Skin of body (tissue), 2 donors: ENCODE measurements around the gene HMG20A. TPM values are rescaled to one million over a fixed set of nuclear protein-coding genes. Genes with fewer than 3 reads are reported as not detected.
A peak's percentile ranks its signal among the peaks of the same experiment; 100 is the strongest.

ENCODE experiments used
- DNase-seq: peaks from one replicate; lab custom pipeline; 2025; lab: John Stamatoyannopoulos, UW
- total RNA-seq: library from RNA; depleted of rRNA; stranded (reverse); fragments of >200 nt; gene quantifications from one replicate; pipeline ENCODE4 v1.2.3, GENCODE V29; 2014

HMG20A gene
- total RNA-seq, 1 donor from 2014 or later: 35.1 TPM

DNA sequence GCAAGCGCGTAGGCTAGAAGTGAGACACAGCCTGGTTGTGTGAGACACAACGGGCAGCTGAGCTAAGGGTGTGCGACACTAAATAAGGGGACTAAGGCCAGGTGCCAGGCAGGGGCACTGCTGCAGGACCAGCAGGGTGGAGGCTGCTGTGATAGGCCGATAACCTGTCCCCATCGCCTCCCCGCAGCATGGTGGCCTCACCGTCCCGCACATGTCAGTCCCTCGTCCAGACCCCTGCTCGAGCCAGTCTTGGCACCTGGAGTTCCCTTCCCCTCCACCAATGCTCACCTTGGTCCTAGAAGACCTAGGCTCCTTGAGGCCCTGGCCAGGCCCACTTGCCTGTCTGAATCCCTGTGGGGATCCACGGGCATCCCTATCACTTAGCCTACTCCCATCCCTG lies 96.1 kb downstream of the HMG20A start:
- no peak for DNase-seq

DNA sequence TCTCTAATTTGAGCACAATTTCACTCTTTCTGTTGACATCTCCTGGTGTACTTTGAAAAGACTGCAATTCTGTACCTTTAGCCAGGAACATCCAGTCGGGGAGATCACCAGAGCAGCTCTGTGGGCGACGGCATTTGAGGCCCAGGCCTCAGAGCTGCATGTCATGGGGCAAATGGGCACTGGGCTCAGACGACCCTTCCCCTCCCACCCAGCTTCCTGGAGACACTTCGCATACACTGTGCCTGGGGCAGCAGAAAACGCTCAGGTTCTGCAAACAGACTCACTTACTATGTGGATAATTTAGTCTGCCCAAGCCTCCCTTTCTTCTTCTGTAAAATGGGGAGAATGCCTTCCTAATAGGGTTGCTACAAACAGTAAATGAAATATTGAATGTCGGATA lies 96.9 kb downstream of the HMG20A start:
- no peak for DNase-seq

DNA sequence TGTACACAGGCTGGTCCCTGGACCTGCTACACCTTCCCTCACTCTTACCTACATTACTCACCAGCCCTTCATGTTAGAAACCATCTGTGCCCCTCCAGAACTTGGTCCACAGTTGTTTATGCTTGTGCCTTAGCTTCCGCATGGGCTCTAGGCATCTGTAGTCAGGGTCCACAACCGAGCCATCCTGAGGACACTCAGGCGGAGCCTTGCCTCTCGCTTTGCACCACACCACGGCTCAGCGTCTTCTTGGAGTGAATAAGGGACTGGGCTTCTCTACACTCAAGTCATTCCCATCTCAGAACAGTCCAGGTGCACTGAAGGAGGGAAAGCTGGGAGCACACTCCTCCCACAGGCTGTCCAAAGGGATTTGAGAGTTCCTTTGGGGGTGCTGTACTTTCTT lies 97.8 kb downstream of the HMG20A start:
- DNase-seq: no peak

DNA sequence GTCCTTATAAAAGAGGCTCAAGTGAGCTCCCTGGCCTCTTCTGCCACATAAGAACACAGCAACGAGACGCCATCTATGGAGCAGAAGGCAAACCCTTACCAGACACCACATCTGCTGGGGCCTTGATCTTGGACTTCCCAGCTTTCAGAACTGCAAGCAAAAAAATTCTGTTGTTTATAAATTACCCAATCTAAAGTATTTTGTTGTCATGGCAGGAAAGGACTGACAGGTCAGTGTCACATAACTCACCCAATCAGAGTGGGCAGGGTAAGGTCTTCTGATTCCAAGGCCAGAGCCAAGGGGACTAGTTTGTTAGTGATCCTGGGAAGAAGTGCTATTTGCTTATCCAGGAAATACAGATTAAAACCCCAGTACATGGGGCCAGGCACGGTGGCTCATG lies 98.9 kb downstream of the HMG20A start:
- DNase-seq: no peak

DNA sequence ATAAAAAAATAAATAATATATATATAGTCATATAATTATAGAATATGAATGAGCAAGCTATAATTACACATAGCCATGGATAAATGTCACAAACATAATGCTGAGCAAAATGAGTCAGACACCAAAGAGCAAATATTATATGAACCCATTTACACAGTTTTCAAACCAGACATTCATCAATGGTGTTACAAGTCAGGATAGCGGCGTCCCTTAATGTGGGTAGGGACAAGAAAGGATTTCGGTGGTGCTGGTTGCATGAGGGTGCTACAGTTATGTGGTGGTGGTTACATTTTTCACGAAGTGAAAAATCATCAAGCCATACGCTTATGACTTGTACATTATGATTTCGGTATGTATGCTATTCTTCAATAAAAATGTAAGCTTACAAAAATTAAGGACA lies 100.5 kb downstream of the HMG20A start:
- DNase-seq: no peak

DNA sequence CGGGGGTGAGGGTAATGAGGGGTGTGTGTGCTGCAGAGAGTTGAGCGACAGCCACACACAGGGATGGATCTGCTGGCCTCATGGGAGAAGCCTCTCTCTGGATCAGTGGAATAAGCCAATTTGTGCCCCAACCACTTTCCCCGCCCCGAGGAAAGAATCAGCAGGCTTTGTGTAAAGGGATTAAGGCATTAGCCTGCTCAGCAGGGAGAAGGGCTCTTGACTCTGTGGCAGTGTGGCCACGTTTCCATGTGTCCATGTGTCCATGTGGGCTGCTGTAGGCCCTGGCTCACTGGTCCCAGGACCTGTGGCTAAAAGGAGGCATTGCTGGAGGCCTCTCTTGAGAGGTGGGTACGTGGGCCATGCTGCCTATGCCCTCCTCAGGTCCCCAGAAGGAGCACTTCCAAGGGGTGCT lies 104.7 kb downstream of the HMG20A start:
- no peak for DNase-seq

DNA sequence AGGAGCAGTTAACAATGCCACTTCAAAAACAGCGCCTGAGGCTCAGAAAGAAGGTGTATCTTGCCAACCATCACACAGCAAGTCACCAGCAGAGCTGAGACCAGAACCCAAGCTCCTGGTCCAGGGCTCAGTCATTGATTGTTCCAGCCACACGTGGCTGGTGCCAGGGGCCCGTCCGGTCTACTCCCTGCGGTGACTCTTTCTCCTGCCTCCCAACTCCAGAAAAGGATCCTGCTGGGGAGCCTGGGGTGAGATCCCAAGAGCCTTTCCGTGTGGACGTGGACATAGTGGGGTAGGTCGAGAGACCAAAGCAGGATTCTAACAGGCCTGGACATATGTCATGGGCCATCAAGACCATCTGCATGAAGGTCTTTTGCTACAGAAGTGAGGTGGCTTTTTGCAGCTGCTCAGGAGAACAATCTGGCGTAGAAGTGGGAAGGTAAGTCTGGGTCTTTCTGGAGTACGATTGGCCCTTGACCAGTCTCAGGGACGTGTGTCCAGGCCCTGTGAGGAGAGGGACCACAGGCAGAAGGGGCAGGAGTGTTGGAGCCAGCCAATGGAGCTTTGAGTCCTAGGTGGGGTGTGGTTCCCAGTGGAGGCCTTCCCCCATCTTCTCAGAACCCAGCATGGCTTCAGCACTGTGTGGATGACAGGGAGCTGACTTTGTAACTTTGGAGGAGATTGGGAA lies 105.4 kb downstream of the HMG20A start:
- DNase-seq: no peak

DNA sequence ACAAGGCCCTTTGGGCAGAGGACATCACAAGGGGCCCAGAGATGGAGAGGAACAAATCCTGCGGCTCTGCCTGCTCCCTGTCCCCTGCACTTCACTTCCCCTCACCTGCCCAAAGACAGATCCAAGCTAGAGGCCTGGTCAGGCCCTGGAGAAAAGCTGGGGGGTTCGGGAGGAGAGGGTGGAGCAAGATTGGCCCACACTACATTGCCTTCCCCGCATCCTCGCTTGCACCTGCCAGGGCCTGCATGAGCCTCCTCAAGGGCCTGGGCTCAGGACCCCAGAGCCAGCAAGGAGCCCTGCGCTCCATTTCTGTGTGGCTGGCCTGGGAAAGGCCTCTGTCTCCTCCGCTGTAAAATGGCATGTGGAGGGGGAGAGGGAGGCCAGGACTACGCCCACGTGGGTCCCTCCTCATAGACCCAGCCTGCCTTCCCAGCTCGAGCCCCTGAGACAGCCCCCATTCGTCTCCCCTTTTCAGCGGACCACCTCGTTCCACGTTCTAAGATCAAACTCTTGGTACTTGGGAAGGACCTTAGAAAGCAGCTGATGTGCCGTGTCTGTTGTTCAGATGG lies 106.0 kb downstream of the HMG20A start:
- DNase-seq: no peak

DNA sequence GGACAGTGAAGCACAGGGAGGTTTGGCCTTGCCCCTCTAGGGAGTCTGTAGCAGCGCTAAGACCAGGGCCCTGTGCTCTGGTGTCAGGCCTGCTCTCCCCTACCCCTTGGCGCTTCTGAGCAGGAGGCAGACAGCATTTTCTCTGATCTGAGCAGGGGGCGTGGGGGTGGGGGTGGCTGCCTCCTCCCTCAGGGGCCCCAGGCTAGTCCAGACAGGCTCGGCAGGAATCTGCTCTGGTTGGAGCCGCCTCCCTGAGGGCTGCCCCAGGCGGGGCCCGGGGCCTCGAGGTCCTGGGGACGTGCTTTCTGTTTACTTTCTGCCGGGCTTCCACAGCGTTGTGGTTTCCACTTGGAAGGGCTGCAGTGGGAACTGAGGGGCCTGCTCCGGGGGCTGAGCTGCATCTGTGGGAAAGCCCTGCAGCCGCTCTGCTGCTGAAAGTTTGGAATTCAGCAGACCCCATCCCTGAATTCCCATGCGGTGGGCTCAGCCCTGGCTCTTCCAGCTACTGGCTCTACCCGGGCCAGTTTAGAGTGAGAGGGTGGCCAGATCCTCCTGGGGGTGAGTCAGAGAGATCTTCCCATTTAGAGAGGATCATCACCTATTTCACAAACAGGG lies 106.6 kb downstream of the HMG20A start:
- peak; percentile 50 for DNase-seq

DNA sequence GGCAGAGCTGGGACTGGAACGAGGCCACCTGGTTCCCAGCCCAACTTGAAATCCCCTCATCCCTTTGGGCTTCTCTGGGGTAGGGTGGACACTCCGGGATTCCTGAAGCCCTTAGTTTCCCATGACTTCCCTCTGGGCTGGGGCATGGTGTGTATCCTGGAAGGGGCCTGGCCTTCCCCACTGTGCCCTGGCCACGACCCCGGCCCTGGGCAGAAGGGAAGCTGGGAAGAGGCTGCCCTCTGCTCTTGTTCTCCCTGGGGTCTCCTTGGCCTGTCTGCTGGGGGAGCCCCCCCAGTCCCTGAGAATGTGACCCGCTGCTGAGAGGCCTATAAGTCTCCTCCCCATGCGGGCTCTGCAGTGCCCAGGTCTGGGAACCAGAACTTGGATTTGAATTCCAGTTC lies 107.1 kb downstream of the HMG20A start:
- no peak for DNase-seq

DNA sequence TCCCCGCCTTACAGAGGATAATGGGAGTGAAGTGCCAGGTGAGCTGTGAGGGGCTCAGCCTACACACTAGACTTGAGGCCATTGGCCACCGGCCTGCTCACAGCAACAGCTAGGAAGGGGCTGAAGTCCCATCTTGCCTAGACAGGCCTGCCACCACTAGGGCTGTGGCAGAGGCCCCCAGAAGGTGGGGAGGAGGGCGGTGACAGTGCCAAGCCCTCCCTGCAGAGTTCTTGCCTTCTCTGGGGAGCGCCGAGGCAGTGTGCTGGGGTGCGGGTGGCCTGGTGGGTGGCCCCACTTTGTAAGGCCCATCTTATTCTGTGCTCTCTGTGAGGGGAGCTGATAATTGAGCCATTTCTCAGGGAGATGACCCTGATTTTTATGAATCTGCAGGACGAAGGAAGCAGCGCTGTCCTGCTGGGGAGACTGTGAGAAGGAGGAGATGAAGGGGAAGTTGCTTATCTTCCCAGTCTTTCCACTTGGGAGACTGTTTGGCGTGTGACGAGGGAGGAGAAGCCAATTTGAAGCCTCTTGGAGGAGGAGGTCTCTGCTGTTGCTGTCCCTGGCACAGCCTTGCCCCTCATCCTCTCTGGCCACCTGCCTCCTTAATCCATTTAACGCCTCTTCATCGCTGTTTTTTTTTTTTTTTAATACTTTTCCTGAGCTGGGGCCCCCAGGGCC lies 107.7 kb downstream of the HMG20A start:
- no peak for DNase-seq

DNA sequence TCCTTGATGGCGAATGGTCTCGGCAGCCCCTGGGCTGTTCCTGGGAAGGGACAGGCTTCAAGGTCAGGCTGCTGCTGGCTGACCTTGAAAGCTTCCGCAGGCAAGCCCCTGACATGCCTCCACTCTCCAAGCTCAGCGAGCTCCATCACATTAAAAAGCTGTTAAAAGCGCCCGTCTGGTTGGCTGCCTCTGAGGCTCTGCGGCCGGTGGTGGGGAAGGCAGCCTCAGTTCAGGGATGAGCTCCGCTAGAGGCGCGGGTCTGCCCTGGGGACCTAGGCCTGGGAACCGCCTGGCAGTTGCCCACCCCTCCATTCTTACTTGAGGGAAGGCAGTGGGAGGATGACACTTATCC lies 108.3 kb downstream of the HMG20A start:
- DNase-seq: no peak

DNA sequence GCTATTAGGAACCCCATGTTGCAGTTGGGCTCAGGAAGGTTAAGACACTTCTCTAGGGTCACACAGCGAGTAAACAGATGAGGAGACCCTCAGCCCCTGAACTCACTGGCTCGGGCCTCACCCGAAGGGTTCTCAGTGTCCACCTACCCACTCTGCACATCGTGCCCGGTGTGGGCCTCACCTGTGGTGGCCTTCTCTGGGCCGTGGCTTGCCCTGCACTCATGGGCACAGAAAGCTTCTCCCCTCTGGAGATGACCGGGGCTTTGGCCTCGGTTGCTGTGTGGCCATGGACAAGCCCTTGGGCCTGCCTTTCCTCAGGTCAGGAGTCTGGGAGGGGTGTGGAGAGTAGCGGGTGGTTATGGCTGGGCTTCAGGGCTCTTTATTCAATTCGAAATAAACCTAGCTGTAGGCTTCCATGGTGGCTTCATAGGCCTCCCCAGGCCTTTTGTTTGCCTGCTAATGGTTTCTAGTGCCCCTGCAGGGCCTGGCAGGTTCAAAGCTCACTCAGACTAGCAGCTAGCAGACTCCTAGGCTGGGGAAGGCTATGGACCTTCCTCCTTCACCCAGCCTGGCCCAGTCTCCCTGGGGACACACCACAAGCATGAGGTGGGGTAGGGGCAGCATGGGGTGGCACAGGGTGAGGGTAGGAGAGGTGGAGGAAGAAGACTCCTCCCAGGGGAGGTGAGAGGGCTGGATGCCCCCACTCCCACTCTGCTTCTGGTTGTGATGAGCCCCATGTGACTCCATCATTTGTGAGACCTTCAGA lies 108.9 kb downstream of the HMG20A start:
- no peak for DNase-seq

DNA sequence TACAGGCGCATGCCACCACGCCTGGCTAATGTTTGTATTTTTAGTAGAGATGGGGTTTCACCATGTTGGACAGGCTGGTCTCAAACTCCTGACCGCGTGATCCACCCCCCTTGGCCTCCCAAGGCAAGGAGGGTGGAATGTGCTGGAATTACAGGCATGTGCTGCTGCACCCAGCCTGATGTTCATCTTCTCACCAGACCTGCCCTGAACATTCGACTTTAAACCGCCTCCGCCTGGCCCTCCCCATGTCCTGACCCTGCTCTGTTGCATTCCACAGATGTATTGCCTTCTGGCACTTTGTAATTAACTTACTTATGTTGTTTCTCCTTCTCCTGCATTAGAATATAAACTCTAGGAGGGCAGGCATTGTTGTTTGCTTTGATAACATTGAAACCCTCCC lies 109.9 kb downstream of the HMG20A start:
- no peak for DNase-seq

DNA sequence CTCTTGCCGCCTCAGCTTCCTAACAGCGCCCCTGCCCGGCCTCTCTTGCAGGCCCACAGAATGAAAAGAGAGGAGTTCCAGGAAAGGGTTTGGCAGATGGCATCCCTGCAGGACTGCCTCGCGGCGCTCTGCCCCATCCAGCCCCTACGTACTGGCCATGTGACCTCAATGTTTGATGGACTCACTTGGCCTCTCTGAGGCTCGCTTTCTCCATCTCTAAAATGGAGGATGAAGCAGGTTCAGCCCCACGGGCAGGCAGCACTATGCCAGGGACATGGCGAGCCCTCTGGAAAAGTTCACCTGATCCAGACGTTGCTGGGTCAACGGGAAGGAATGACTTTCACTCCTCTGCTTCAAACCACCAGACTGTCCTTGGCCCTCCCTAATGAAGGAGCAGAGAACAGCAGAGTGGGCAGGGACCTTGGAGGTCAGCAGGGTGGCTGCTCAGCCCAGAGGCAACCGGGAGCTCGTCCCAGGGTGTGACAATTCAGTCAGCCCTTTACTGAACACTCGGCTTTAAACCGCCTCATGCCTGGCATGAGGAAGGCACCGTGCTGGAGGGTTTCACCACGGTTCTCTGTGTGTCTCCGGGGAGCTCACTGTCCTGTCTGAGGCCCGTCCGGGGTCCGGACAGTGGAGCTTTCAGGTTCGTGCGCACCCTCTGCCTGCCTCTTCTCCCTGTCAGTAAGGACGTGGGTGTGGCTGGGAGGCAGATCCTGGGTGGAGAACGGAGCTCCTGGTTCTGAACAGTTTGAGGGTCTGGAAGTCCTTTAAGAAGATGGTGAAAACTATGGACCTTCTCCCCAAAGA lies 110.7 kb downstream of the HMG20A start:
- DNase-seq: no peak

DNA sequence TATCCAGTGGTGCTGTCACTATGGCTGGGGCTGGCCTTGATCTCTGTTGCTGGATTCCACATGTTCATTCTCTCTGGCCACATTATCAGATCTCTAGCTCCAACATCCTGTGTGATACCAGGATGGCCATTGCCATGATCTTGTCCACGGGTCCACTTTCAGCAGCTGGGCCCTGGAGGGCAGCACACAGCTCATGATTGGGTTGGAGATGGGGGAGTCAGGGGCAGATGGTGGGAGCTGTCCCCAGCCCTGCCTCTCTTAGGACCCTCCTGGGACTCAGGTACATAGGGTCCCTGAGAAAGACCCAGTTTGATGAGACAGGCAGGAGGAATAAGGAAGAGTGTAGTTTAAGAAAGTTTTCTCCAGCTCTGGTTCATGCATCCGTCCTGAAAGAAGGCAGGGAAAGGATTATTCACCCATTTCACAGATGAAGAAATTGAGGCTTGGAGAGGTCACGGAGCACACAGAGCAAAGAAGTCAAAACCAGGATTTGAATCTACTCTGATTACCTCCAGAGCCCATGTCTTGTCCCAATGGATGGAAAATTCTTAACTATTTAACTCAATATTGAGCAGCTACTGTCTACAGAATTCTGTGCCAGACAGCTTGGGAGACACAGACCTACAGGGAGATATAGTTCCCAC lies 111.5 kb downstream of the HMG20A start:
- DNase-seq: no peak

DNA sequence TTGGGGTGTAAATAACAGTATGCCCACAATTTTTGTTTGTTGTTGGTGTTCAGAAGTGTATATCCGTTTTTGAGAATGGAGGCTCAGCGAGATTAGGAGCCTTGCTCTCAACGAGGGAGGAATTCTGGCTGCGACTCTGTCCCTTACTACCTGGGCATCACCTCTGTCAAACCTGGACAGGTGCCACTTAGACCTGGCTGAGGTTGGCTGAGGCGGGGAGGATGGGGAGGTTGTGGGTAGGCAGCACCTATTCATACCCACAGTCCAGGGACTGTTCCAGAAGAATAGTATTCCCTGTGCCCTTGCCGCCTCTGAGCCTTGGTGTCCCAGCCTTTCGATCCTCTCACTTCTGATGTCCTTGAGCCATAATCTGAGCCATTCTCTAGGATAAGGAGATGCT lies 112.2 kb downstream of the HMG20A start:
- DNase-seq: no peak

DNA sequence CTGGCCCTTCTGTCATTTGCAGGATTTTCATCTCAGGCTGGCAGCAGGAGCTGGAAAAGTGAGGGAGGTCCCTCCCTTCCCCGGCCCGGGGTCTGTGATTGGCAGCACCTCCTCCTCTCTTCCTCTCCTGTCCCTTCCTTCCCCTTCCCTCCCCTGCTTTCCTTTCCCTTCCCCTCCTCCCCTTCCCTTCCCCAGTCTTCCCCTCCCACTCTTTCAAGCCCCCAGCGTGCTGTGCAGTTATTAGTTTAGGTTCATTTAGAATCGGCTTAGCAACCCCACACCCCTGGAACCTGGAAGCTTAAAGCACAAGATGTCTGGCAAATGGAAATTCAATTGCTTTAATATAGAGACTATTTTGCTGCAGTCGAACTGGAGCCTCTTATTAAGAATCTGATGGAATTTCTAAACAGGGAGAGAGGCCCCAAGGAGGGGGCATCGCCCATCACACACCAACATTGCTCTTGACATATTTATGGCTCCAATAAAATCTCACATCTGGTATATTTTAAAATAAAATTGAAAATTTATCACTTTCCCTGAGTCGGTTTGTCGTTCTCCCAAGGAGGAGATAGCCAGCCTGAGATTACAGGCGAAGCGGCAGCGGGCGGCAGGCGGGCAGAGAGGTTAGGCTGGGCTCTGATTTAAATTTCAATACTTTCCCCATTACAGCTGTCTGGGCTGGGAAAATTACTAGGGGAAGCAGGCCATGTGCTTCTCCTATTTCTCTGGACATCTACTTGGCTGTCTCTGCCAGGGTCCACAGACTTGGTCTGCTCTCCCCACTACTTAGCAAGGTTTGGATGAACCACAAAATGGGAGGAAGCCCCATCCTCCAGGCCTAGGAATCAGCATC lies 113.1 kb downstream of the HMG20A start:
- no peak for DNase-seq
